ENCODE data around the gene LBH.
A peak's percentile ranks its signal among the peaks of the same experiment; 100 is the strongest.

The LBH gene

GRCh38 chr2:30217644-30218337 lies 13.5 kb upstream of the LBH start:
- DNase-seq: no peak

- no peak for DNase-seq
These were observed 13.0 kb upstream of the LBH start for GRCh38 chr2:30218338-30218713.

- DNase-seq: no peak
These were observed 12.5 kb upstream of the LBH start for GRCh38 chr2:30218814-30219213.

- DNase-seq: no peak
These were observed 11.2 kb upstream of the LBH start for GRCh38 chr2:30219886-30220875.

GRCh38 chr2:30221531-30221930 lies 9.8 kb upstream of the LBH start:
- no peak for DNase-seq

DNA sequence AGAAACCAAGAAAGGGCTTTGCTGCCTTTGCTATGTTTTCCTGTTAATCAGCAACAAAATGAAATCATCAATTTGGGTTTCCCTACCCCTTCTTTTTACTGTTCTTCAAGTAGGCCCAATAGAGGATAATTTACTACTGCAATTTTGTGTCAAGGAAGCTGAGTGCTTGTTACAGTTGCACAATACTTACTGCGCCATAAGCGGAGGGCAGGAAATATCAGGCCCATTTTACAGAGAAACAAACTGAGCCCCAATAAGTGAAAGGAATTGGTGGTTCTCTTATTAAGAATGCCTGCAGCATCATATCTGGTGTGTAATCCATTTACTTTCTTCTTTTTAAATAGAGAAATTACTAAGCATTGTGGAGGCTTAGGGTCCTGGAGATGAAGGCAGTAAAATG lies 9.3 kb upstream of the LBH start:
- no peak for DNase-seq

DNA sequence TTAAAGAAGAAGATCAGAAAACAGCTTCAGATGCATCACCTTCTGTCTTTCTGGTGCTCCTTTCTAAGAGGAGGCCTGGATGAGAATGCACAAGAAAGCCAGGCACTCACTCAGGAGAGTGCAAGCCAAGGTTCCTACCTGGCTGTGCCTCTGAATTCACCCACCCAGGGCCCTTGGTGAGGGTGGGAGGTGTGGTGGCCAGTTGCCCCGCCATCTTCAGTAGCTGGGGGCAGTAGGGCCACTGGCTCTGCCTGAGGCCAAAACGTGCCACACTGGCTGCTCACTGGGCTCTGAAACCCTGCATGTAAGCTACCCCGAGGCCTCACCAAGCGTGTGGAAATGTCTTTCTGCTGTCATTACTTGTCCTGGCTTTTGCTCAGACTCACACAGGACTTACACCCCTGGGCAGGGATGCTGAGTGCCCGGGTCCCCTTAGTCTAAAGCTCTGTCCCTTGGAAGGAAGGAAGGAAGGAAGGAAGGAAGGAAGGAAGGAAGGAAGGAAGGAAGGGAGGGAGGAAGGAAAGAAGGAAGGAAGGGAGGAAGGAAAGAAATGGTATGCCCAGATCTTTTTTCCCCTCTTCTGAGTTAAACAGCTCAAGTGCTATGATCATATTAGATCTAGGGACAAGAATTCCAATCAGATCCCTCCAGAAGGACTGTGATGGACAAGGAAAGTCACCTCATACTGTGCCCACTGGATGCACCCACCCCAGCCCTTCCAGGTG lies 8.5 kb upstream of the LBH start:
- DNase-seq: no peak

DNA sequence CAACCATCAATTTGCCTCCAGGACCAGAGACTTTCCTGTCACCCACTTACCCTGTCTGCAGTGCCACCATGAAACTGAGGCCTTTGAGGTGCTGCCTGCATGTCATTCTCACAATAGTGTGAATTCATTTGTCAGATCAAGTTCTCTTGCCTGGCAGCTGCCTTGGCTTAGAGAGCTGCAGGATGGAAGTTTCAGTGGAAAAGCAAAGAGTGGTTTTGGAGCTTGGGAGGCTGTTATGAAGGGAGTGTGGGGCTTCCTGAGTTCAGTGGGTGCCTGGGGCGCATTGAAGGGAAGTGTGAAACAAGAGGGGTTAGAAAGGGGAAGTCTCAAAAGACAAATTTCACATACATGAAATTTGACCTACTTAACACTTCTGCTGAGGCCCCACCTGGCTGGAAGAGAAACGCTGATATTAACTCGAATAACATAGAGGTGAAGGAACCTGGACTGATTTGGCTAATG lies 7.9 kb upstream of the LBH start:
- DNase-seq: no peak

DNA sequence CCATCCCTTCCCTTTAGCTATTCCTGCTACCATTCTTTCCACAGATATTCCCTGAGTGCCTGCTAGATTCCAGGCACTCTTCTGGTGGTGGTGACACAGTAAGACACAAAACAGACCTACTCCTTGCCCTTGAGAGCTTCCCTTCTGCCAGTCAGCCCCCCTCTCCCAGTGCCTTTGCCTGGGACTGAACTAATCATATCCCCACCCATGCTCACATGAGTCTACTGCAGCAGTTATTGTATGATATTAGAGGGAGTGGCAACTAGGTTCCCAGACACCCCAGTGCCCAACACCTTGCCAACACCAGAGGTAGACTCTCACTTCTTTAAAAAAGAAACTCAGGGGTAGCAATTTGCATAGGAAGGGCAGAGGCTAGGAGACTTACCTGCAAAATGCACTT lies 7.2 kb upstream of the LBH start:
- DNase-seq: no peak

- DNase-seq: no peak
These were observed 6.1 kb upstream of the LBH start for GRCh38 chr2:30225131-30225762.

GRCh38 chr2:30226144-30227032 lies 4.9 kb upstream of the LBH start:
- no peak for DNase-seq

- no peak for DNase-seq
These were observed 1.7 kb upstream of the LBH start for GRCh38 chr2:30229596-30229995.

DNA sequence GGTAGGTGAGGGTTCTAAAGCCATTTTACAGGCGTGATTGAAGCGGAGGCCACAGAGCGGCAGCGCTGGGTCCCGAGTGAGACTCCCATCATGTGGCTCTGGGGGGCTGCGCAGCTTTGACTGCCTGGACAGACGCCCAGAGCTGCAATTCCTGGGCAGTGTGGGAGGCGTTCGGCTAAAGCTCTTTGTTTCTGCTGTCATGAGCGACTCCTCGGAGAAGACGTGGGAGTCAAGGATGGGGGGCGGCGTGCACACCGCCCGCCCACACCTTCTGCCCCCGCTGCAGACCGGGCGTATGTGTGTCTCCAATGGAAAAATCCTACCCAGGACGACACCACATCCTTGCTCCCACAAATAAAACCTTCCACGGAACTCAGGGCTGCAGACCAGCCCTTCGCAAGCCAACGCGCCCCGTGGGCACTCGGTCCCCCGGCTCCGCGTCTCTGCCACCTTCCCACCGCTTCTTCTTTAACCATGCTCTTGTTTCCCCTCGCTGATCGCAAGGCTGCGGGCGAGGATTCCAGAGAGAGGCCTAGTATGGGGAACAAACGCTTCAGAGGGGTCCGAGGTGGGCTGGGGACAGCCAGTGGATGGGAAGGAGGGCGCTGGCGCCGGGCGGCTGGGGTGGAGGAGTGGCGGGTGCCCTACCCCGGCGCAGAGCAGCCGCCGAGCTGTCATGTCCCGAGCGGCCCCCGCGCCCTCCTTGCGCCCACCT lies 680 bp upstream of the LBH start:
- DNase-seq: no peak

- DNase-seq: peak; percentile 31
These were observed 864 bp downstream of the LBH start for GRCh38 chr2:30231996-30232800.

GRCh38 chr2:30232801-30233130 lies 1.4 kb downstream of the LBH start:
- DNase-seq: no peak

GRCh38 chr2:30233271-30234009 lies 2.1 kb downstream of the LBH start:
- DNase-seq: no peak

GRCh38 chr2:30234180-30234971 lies 3.0 kb downstream of the LBH start:
- no peak for DNase-seq

GRCh38 chr2:30235008-30235655 lies 3.8 kb downstream of the LBH start:
- DNase-seq: no peak

All from NCI-H1048 (cell line).